Fibroblast of the aortic adventitia (primary cell): ENCODE data around the gene NEK5. TPM values are rescaled to one million over a fixed set of nuclear protein-coding genes. Genes with fewer than 3 reads are reported as not detected.

Experiments used
- DNase-seq: peaks from one replicate; pipeline ENCODE4 v3.0.0-alpha.2; 2010; ENCODE audit warnings: low read depth
- H3K4me3 ChIP-seq: 2 replicates; pipeline ENCODE4 v1.5.1; 2011; ENCODE audit warnings: low read depth, mild to moderate bottlenecking, control low read depth, low read length, moderate library complexity
- CTCF ChIP-seq: IDR thresholded peaks from 2 replicates; pipeline ENCODE4 v1.5.1; 2011; ENCODE audit warnings: mild to moderate bottlenecking, low read length, control low read depth, inconsistent platforms; ENCODE audit not compliant: insufficient read depth
- total RNA-seq: library from RNA; depleted of rRNA; stranded (reverse); fragments of >200 nt; gene quantifications from 2 replicates; pipeline ENCODE4 v1.2.3, GENCODE V29; 2012; ENCODE audit warnings: low replicate concordance

The NEK5 gene
- total RNA-seq, 1 donor, result 0.45 TPM

GRCh38 chr13:51993713-51994112 lies 135.2 kb downstream of the NEK5 start:
- no peak for TF ChIP-seq CTCF
- DNase-seq, result no peak
- H3K4me3 ChIP-seq, result no peak overlapping the region

GRCh38 chr13:51988988-51989618 lies 139.8 kb downstream of the NEK5 start:
- H3K4me3 ChIP-seq, result no peak overlapping the region
- DNase-seq, result no peak
- TF ChIP-seq CTCF, result no peak

Other genes starting within 250 kb of the NEK5 start
- gene ATP7B, start 117.6 kb downstream of the NEK5 start, total RNA-seq, result 1.3 and 1.5 TPM in 2 replicates
- 23.1 and 36.3 TPM in 2 replicates for gene ALG11, start 116.7 kb downstream of the NEK5 start, total RNA-seq
- 13.3 and 14.7 TPM in 2 replicates for gene UTP14C, start 104.4 kb downstream of the NEK5 start, total RNA-seq
- gene NEK3, start 30.5 kb upstream of the NEK5 start, total RNA-seq, result 12.3 and 33.9 TPM in 2 replicates